CD8-positive, alpha-beta memory T cell (primary cell): Measurements from ENCODE around the gene SCAMP4. TPM values are rescaled to one million over a fixed set of nuclear protein-coding genes. Genes with fewer than 3 reads are reported as not detected.

Experiments
- CTCF ChIA-PET: fragments of 350-600 bp; sonication (Branson Sonifier 250); formaldehyde crosslinking; loops from one replicate; lab custom pipeline; 2021; ENCODE audit warnings: antibody characterized with exemption; lab: Charles Lee
- POLR2A ChIA-PET: fragments of 350-600 bp; sonication (Branson Sonifier 250); formaldehyde crosslinking; loops from one replicate; lab custom pipeline; 2021; ENCODE audit warnings: antibody characterized with exemption; lab: Charles Lee
- DNase-seq, 5 donors: peaks; one replicate each; pipeline versions ENCODE4 v3.0.0 to v3.0.0-alpha.2; 2020 to 2022; ENCODE audit warnings: mixed read lengths in 1 of 5
- H3K27ac ChIP-seq: one replicate; pipeline ENCODE4 v1.7.0; 2013; ENCODE audit warnings: low read depth, mild to moderate bottlenecking, low read length, moderate library complexity
- H3K27me3 ChIP-seq: 2 replicates; pipeline ENCODE4 v1.7.0; 2013; ENCODE audit warnings: low read length, mild to moderate bottlenecking; ENCODE audit not compliant: insufficient read depth, poor library complexity, severe bottlenecking
- H3K36me3 ChIP-seq: 2 replicates; pipeline ENCODE4 v1.7.0; 2013; ENCODE audit warnings: mild to moderate bottlenecking, low read length, moderate library complexity; ENCODE audit not compliant: insufficient read depth
- H3K4me1 ChIP-seq: 2 replicates; pipeline ENCODE4 v1.7.0; 2013; ENCODE audit warnings: mild to moderate bottlenecking, low read length, moderate library complexity; ENCODE audit not compliant: insufficient read depth
- H3K4me3 ChIP-seq: 2 replicates; pipeline ENCODE4 v1.7.0; 2013; ENCODE audit warnings: mild to moderate bottlenecking, low read length
- H3K9me3 ChIP-seq: 2 replicates; pipeline ENCODE4 v1.7.0; 2013; ENCODE audit warnings: mild to moderate bottlenecking, low read length
- H3K27ac Mint-ChIP-seq, 8 donors: one replicate each; pipeline ENCODE4 v1.8.0; 2020 to 2021; ENCODE audit warnings: mixed read lengths in 8 of 8, mild to moderate bottlenecking in 6 of 8, inconsistent platforms in 3 of 8, moderate library complexity in 3 of 8
- H3K27me3 Mint-ChIP-seq, 2 donors: one replicate each; pipeline ENCODE4 v1.8.0; 2020 to 2021; ENCODE audit warnings: mixed read lengths in 2 of 2, mild to moderate bottlenecking in 1 of 2, moderate library complexity in 1 of 2
- H3K36me3 Mint-ChIP-seq, 3 donors: one replicate each; pipeline ENCODE4 v1.8.0; 2020 to 2021; ENCODE audit warnings: mixed read lengths in 3 of 3, inconsistent platforms in 1 of 3, mild to moderate bottlenecking in 1 of 3
- H3K4me1 Mint-ChIP-seq, 3 donors: one replicate each; pipeline ENCODE4 v1.8.0; 2020 to 2021; ENCODE audit warnings: mixed read lengths in 3 of 3, inconsistent platforms in 1 of 3, mild to moderate bottlenecking in 1 of 3
- H3K4me3 Mint-ChIP-seq, 7 donors: one replicate each; pipeline ENCODE4 v1.8.0; 2020 to 2021; ENCODE audit warnings: mixed read lengths in 7 of 7, mild to moderate bottlenecking in 6 of 7, moderate library complexity in 4 of 7, inconsistent platforms in 2 of 7
- H3K9me3 Mint-ChIP-seq, 5 donors: one replicate each; pipeline ENCODE4 v1.8.0; 2020 to 2022; ENCODE audit warnings: mixed read lengths in 5 of 5, mild to moderate bottlenecking in 3 of 5, moderate library complexity in 2 of 5, inconsistent platforms in 1 of 5
- polyA plus RNA-seq: library from polyadenylated mRNA; unstranded; fragments of 300-500 nt; fragmentation: Illumina TruSeq; gene quantifications from one replicate; pipeline ENCODE4 v1.2.3, GENCODE V29; 2021
- total RNA-seq, 2 experiments: library from RNA; stranded (reverse); gene quantifications; one replicate each; pipeline ENCODE4 v1.2.3, GENCODE V29; 2021

Gene SCAMP4
- total and polyA plus RNA-seq, 3 experiments from 2014 or later, result 16.3 to 40.6 (median 38.6) TPM

DNA sequence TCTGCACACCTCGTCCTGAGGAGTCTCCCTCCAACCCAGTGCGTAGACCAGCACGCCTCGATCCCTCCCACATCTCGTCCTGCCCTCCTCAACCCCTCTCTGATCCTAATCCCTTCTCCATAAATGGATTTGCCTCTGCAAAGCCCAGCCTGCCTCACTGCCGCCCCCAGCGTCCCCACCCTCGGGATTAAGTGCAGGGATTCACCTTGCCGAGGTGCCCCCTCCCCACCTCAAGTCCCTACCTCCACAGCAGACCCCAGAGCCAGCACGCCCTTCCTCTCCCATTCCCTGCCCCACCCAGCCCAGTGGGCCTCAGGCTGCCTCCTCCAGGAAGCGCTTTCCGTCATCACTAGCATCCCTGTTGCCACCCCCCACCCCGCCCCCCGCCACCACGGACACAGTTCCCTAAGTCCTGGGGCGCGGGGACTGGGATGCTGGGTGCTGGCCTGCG lies 45.8 kb upstream of the SCAMP4 start:
- H3K27me3 ChIP-seq, result no peaks in the 10 kb centered on the region
- peaks cover 0 to 5% (median 0%) of the 10 kb centered on the region in 3 donors for H3K36me3 Mint-ChIP-seq
- H3K9me3 ChIP-seq, result no peaks in the 10 kb centered on the region
- CTCF ChIA-PET, result interaction anchor here (1.0 kb wide), 1 partner anchor 10 kb away, joined by 3 read pairs; no protein-coding TSS in a partner anchor
- no peaks in the 10 kb centered on the region for H3K9me3 Mint-ChIP-seq
- peaks cover 60% of the 10 kb centered on the region for H3K4me1 ChIP-seq
- POLR2A ChIA-PET, result no interaction called here
- peak overlapping the region in 5 of 7 donors; percentile 27 to 60 (median 49) for H3K4me3 Mint-ChIP-seq
- peaks cover 0 to 4% of the 10 kb centered on the region in 2 donors for H3K27me3 Mint-ChIP-seq
- DNase-seq, result no peak
- no peak overlapping the region for H3K4me3 ChIP-seq
- H3K27ac ChIP-seq, result no peak overlapping the region
- H3K4me1 Mint-ChIP-seq, result peaks cover 31 to 73% (median 36%) of the 10 kb centered on the region in 3 donors
- no peaks in the 10 kb centered on the region for H3K36me3 ChIP-seq
- H3K27ac Mint-ChIP-seq, result peak overlapping the region in 7 of 8 donors; percentile 53 to 97 (median 89)

DNA sequence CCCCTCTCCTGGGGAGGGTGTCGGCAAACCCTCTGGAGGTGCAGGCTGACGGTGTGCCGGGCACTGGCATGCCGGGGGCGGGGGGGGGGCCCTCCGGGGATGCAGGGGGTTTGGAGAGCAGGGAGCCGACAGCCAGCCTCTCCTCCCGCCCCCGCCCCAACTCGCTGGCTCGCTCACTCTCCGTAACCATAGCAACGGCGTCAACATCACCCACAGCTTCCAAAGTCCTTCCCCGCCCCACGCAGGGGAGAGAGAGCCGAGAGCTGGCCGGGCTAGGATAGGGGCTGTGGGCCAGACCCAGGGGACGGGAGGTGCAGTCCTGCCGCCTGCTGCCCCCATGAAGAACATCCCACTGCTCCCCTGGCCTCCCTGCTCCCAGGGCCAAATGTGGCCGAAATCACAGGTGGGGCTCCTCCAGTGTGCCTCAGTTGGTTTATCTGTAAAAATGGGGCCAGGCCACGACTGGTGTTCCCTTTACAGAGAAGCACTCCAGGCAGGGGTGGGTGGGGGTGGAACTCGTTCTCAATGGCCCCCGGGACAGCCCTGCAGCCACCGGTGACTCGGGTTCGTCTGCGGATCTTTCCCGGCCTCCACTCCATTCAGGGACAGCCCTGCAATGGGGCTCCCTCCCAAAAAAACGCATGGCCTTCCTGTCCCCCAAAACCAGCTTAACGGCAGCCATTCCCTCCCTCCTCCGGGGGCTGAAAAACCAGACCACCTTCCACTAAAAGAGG lies 45.0 kb upstream of the SCAMP4 start:
- Histone ChIP-seq H3K27ac (peak overlapping the region; percentile 67), H3K4me3 (no peak overlapping the region), H3K9me3 (no peaks in the 10 kb centered on the region), H3K36me3 (no peaks in the 10 kb centered on the region), H3K27me3 (no peaks in the 10 kb centered on the region), H3K4me1 (peaks cover 57% of the 10 kb centered on the region)
- peaks cover 0 to 4% of the 10 kb centered on the region in 2 donors for H3K27me3 Mint-ChIP-seq
- peaks cover 0 to 5% (median 0%) of the 10 kb centered on the region in 3 donors for H3K36me3 Mint-ChIP-seq
- DNase-seq, result peak in 4 of 5 donors; percentile 39 to 80 (median 62)
- peak overlapping the region in 2 of 7 donors; percentile 29 to 42 for H3K4me3 Mint-ChIP-seq
- H3K4me1 Mint-ChIP-seq, result peaks cover 24 to 68% (median 33%) of the 10 kb centered on the region in 3 donors
- POLR2A ChIA-PET, result no interaction called here
- H3K27ac Mint-ChIP-seq, result peak overlapping the region in 5 of 8 donors; percentile 42 to 98 (median 68)
- CTCF ChIA-PET, result no interaction called here
- H3K9me3 Mint-ChIP-seq, result no peaks in the 10 kb centered on the region

DNA sequence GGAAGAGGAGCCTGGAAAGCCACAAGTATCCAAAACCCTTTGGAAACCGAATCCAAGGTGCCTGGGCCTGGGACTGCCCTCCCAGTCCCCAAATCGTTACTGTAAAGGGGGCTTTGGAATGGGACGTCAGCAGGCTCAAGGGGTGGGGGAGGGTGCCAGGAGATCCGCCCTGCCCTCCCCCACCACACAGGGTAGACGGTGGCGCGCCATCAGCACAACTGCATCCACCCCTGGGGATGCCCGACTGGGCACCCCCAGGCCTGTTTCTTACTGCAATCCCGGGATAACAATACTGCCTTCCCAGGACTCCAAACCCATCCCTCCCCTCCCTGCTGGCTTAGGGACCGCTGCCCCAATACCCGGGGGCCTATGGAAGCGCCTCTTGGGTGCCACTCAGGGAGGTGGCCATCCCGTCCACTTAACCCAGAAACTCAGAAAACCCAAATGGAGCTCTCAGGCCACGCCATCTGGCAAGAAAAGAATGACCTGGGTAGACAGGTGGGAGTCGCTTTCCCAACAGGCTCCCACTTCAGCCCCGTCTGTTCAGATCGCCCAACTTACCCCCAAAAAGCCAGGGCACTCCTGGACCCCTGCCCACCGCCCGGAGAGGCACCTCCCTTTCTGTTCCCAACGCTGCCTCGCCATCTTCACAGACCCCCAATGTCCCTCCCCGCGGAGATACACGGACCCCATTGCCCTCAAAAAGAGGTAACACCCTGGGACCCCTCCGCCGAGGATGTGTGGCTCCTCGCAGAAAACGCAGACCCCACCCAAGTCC lies 44.2 kb upstream of the SCAMP4 start:
- ChIA-PET POLR2A (no interaction called here), CTCF (no interaction called here)
- Mint-ChIP-seq H3K4me1 (peaks cover 20 to 64% (median 30%) of the 10 kb centered on the region in 3 donors), H3K27me3 (peaks cover 0 to 4% of the 10 kb centered on the region in 2 donors), H3K4me3 (peak overlapping the region; percentile 91 to 100 (median 95)), H3K27ac (peak overlapping the region; percentile 48 to 100 (median 86)), H3K36me3 (peaks cover 0 to 5% (median 0%) of the 10 kb centered on the region in 3 donors), H3K9me3 (no peaks in the 10 kb centered on the region)
- Histone ChIP-seq H3K27ac (peak overlapping the region; percentile 67), H3K4me1 (peaks cover 50% of the 10 kb centered on the region), H3K27me3 (no peaks in the 10 kb centered on the region), H3K9me3 (no peaks in the 10 kb centered on the region), H3K4me3 (no peak overlapping the region), H3K36me3 (no peaks in the 10 kb centered on the region)
- no peak for DNase-seq

DNA sequence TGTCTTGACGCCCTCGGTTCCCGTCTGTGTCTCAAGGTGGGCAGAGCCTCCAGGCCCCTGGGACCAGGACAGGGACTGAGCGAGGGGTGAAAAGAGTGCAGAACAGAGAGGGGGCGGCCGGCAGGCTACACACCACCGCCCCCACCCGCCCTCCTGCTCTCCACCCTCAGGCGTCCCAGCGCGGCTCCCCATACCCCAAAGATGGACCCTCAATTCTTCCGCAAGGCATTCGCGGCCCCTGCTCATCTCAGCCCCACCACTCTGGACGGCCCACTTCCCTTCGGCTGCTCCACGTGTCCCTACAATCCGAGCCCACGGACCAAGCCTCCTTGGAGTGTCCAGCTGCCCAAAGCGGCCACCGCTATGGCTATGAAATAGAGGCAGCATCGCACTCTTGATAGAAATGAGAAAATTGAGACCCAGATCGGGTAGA lies 43.6 kb upstream of the SCAMP4 start:
- Histone ChIP-seq H3K9me3 (no peaks in the 10 kb centered on the region), H3K27ac (peak overlapping the region; percentile 67), H3K27me3 (no peaks in the 10 kb centered on the region), H3K36me3 (no peaks in the 10 kb centered on the region), H3K4me3 (peak overlapping the region; percentile 56), H3K4me1 (peaks cover 44% of the 10 kb centered on the region)
- ChIA-PET CTCF (no interaction called here), POLR2A (no interaction called here)
- H3K9me3 Mint-ChIP-seq, result no peaks in the 10 kb centered on the region
- peak overlapping the region; percentile 91 to 100 (median 95) for H3K4me3 Mint-ChIP-seq
- peaks cover 20 to 58% (median 27%) of the 10 kb centered on the region in 3 donors for H3K4me1 Mint-ChIP-seq
- H3K27me3 Mint-ChIP-seq, result peaks cover 0 to 4% of the 10 kb centered on the region in 2 donors
- DNase-seq, result no peak
- H3K27ac Mint-ChIP-seq, result peak overlapping the region; percentile 57 to 100 (median 95)
- H3K36me3 Mint-ChIP-seq, result peaks cover 0 to 5% (median 0%) of the 10 kb centered on the region in 3 donors

DNA sequence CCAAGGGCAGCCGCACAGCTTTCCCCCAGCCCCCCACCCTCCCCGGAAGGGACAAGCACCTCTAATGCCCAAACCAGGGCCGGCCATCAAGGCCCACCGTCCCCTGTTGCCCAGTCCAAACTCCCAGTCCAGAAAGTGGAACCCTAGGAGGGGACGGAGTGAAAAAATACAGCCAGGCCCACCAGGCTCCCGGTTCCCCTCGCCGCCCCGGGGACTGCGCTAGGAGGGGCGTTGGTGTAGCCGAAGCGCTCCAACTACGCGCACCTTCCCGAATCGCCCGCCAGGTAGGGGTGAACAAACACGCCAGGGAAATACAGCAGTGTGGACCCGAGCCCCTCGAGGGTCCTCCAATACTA lies 43.2 kb upstream of the SCAMP4 start:
- Histone ChIP-seq H3K27me3 (no peaks in the 10 kb centered on the region), H3K9me3 (no peaks in the 10 kb centered on the region), H3K27ac (peak overlapping the region; percentile 67), H3K36me3 (no peaks in the 10 kb centered on the region), H3K4me1 (peaks cover 44% of the 10 kb centered on the region), H3K4me3 (peak overlapping the region; percentile 56)
- peaks cover 20 to 58% (median 29%) of the 10 kb centered on the region in 3 donors for H3K4me1 Mint-ChIP-seq
- no peak for DNase-seq
- no peaks in the 10 kb centered on the region for H3K9me3 Mint-ChIP-seq
- peak overlapping the region; percentile 91 to 100 (median 95) for H3K4me3 Mint-ChIP-seq
- POLR2A ChIA-PET, result no interaction called here
- peaks cover 0 to 4% of the 10 kb centered on the region in 2 donors for H3K27me3 Mint-ChIP-seq
- CTCF ChIA-PET, result no interaction called here
- H3K36me3 Mint-ChIP-seq, result peaks cover 0 to 5% (median 0%) of the 10 kb centered on the region in 3 donors
- peak overlapping the region; percentile 91 to 100 (median 96) for H3K27ac Mint-ChIP-seq

DNA sequence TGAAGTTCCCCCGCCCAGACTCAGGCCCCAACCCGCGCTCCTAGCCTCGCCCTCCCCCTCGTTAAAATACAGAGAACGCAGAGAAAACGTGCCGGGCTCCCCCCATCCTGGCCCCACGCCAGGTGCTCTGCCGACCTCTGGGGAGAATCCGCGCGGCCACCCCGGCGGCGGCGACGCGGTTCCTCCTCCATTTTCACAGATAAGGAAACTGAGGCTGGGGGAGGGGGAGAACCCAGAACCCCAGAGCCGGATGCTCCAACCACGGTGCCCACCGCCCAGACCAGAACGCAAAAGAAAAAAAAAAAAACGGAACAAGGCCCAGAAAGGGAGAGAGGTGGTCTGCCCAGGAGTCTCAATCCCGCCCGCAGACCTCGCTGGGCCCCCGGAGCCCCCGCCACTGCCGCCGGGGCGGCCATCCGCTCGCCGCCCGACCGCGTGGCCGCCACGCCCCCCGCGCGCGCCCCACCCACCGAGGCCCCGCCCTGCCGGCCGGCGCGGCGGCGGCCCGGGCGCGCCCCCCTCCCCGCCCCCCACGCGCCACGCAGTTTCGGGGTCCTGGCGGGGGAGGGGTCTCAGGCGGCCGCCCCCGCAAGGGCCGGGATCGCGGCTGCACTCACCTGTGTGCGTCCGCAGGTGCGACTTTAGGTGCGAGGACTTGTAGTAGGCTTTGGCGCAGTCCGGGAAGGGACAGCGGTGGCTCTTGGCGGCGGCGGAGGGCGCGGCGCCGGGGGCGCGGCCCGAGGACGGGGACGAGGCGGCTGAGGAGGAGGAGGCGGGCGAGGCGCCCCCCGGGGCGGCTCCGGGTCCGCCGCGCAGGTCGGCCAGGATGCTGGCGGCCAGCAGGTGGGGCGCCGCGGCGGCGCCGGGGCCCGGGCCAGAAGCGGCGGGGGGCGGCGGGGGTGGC lies 42.5 kb upstream of the SCAMP4 start:
- DNase-seq, result peak; percentile 54 to 82 (median 62)
- peak overlapping the region; percentile 91 to 100 (median 95) for H3K4me3 Mint-ChIP-seq
- H3K9me3 Mint-ChIP-seq, result no peaks in the 10 kb centered on the region
- Histone ChIP-seq H3K4me3 (peak overlapping the region; percentile 56), H3K9me3 (no peaks in the 10 kb centered on the region), H3K36me3 (no peaks in the 10 kb centered on the region), H3K27me3 (no peaks in the 10 kb centered on the region), H3K4me1 (peaks cover 39% of the 10 kb centered on the region), H3K27ac (peak overlapping the region; percentile 67)
- peaks cover 0 to 4% of the 10 kb centered on the region in 2 donors for H3K27me3 Mint-ChIP-seq
- H3K36me3 Mint-ChIP-seq, result peaks cover 0 to 6% (median 0%) of the 10 kb centered on the region in 3 donors
- peak overlapping the region; percentile 91 to 100 (median 96) for H3K27ac Mint-ChIP-seq
- peaks cover 20 to 57% (median 28%) of the 10 kb centered on the region in 3 donors for H3K4me1 Mint-ChIP-seq
- CTCF ChIA-PET, result no interaction called here
- POLR2A ChIA-PET, result no interaction called here

DNA sequence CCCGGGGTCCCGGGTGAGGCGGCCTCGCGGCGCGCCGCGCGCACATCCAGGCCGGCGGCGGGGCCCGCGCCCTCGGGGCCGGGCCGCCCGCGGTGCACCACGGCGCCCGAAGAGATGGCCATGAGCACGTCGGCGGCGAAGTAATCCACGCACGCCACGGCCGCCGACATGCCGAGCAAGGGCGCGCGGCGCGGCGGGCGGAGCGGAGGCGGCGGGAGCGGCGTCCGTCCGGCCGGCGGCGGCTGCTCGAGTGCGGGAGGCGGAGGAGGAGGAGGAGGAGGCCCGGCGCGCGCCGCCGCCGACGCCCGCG lies 41.9 kb upstream of the SCAMP4 start, which contains the start of gene KLF16:
TSS of gene KLF16 (minus strand) at position 252 of the 310 bp plus-strand sequence. CDS start at position 170, 82 bp downstream.
- POLR2A ChIA-PET, result no interaction called here
- Histone ChIP-seq H3K9me3 (no peaks in the 10 kb centered on the region), H3K4me1 (peaks cover 35% of the 10 kb centered on the region), H3K4me3 (peak within 1 kb of the TSS; percentile 66), H3K27me3 (no peaks in the 10 kb centered on the region), H3K27ac (peak within 1 kb of the TSS; percentile 79), H3K36me3 (no peaks in the 10 kb centered on the region)
- no peaks in the 10 kb centered on the region for H3K9me3 Mint-ChIP-seq
- H3K27ac Mint-ChIP-seq, result peak within 1 kb of the TSS; percentile 91 to 100 (median 96)
- CTCF ChIA-PET, result no interaction called here
- no peak for DNase-seq
- H3K27me3 Mint-ChIP-seq, result peaks cover 0 to 4% of the 10 kb centered on the region in 2 donors
- peak within 1 kb of the TSS; percentile 91 to 100 (median 95) for H3K4me3 Mint-ChIP-seq
- H3K36me3 Mint-ChIP-seq, result peaks cover 0 to 6% (median 0%) of the 10 kb centered on the region in 3 donors
- H3K4me1 Mint-ChIP-seq, result peaks cover 18 to 55% (median 28%) of the 10 kb centered on the region in 3 donors
